NCI-H226 (cell line): ENCODE measurements around the gene CSDE1.
"Not testable (repeated sequence)": the region's sequence is repeated elsewhere in the genome, so short reads cannot be mapped to it uniquely, and the experiment has no call there.

Source experiments
- DNase-seq: peaks from one replicate; pipeline ENCODE4 v3.0.0-alpha.2; 2015

CSDE1 gene

GRCh38 chr1:114757455-114758255 is at the start of gene CSDE1:
Gene CSDE1 (minus strand): TSS chr1:114757984. CDS start chr1:114739890, 18,094 bp downstream.
- DNase-seq: peak; percentile 95

- DNase-seq: not testable (repeated sequence)
Measured at GRCh38 chr1:114804449-114804848, 46.7 kb upstream of the CSDE1 start.

GRCh38 chr1:114803001-114803400 is 45.2 kb upstream of the CSDE1 start:
- DNase-seq: peak; percentile 24

- no peak for DNase-seq
Measured at GRCh38 chr1:114794038-114794437, 36.3 kb upstream of the CSDE1 start.

GRCh38 chr1:114790581-114790980 is 32.8 kb upstream of the CSDE1 start:
- DNase-seq: not testable (repeated sequence)

GRCh38 chr1:114786440-114786839 is 28.7 kb upstream of the CSDE1 start:
- not testable (repeated sequence) for DNase-seq

GRCh38 chr1:114782476-114782875 is 24.7 kb upstream of the CSDE1 start:
- DNase-seq: no peak

- peak; percentile 93 for DNase-seq
Measured at GRCh38 chr1:114780344-114781226, 22.8 kb upstream of the CSDE1 start, which contains the start of gene SIKE1. Gene SIKE1 (minus strand): TSS chr1:114780685. CDS start chr1:114780607, 78 bp downstream.

GRCh38 chr1:114779722-114780121 is 21.9 kb upstream of the CSDE1 start:
- DNase-seq: no peak

GRCh38 chr1:114776726-114777125 is 18.9 kb upstream of the CSDE1 start:
- DNase-seq: not testable (repeated sequence)

GRCh38 chr1:114771992-114772391 is 14.2 kb upstream of the CSDE1 start:
- DNase-seq: no peak

GRCh38 chr1:114770989-114771388 is 13.2 kb upstream of the CSDE1 start:
- DNase-seq: no peak

- no peak for DNase-seq
Measured at GRCh38 chr1:114764689-114765088, 6.9 kb upstream of the CSDE1 start.

- DNase-seq: no peak
Measured at GRCh38 chr1:114758256-114758832, 560 bp upstream of the CSDE1 start.

- peak; percentile 45 for DNase-seq
Measured at GRCh38 chr1:114756949-114757454, 782 bp downstream of the CSDE1 start.

GRCh38 chr1:114756009-114756892 is 1.5 kb downstream of the CSDE1 start:
- DNase-seq: no peak

GRCh38 chr1:114755006-114755931 is 2.5 kb downstream of the CSDE1 start:
- DNase-seq: no peak

- DNase-seq: not testable (repeated sequence)
Measured at GRCh38 chr1:114753702-114754101, 4.1 kb downstream of the CSDE1 start.

GRCh38 chr1:114753143-114753542 is 4.6 kb downstream of the CSDE1 start:
- DNase-seq: no peak

GRCh38 chr1:114750780-114751179 is 7.0 kb downstream of the CSDE1 start:
- DNase-seq: no peak

GRCh38 chr1:114749835-114750234 is 7.9 kb downstream of the CSDE1 start:
- DNase-seq: no peak
